ENCODE data around the gene GNAQ. TPM values are rescaled to one million over a fixed set of nuclear protein-coding genes. Genes with fewer than 3 reads are reported as not detected.

GNAQ gene
- total RNA-seq, 1 experiment from 2014 or later, result 28.7 TPM

GRCh38 chr9:77750981-77751340 is 280.6 kb downstream of the GNAQ start:
- no peak for TF ChIP-seq JUND (IDR thresholded peaks at IDR 0.05)
- no peak for TF ChIP-seq ELF1 (IDR thresholded peaks at IDR 0.05; ENCODE audit: borderline replicate concordance, low read depth)
- TF ChIP-seq TCF7L2 (IDR thresholded peaks at IDR 0.05; ENCODE audit: borderline replicate concordance, extremely low read depth, insufficient read depth, insufficient read length), result no peak
- TF ChIP-seq EGR1 (IDR thresholded peaks at IDR 0.05; ENCODE audit: low read depth), result no peak
- no peak for TF ChIP-seq CEBPB (IDR thresholded peaks at IDR 0.05; ENCODE audit: low read depth)
- H3K36me3 ChIP-seq (ENCODE audit: control insufficient read depth in 1 of 2, insufficient read depth in 2 of 2, low read length in 2 of 2), result no peaks in the 10 kb centered on the region
- no peak overlapping the region for H3K9ac ChIP-seq (ENCODE audit: low read length)
- H3K27ac ChIP-seq (ENCODE audit: low read depth, low read length), result no peak overlapping the region
- no TSS peak for BruUV-seq (replicated peaks)
- intact Hi-C loops (cut with micrococcal nuclease), result loop anchor here (2.0 to 5.0 kb wide), 2 partner anchors 296 to 584 kb away; no protein-coding TSS in a partner anchor
- no peaks in the 10 kb centered on the region for H3K79me2 ChIP-seq (ENCODE audit: insufficient read depth, low read length)
- H3K4me2 ChIP-seq (ENCODE audit: low read length), result no peak overlapping the region
- H3K9me2 ChIP-seq (ENCODE audit: insufficient read depth), result no peaks in the 10 kb centered on the region
- H4K20me1 ChIP-seq (ENCODE audit: insufficient read depth), result no peaks in the 10 kb centered on the region
- ChIA-PET CTCF (interaction anchor here (0.9 to 2.5 kb wide), 12 partner anchors 10 to 584 kb away, joined by 3 to 20 read pairs (median 4); no protein-coding TSS in a partner anchor), RAD21 (ENCODE audit: low non-redundant PET in 1 of 2, low total read pairs in 2 of 2, uncharacterized antibody in 2 of 2, unreplicated experiment in 2 of 2) (interaction anchor here in 1 of 2 experiments (0.9 kb wide), 1 partner anchor 317 kb away, joined by 5 read pairs; no protein-coding TSS in a partner anchor), POLR2A (no interaction called here)
- no peaks in the 10 kb centered on the region for H3K27me3 ChIP-seq (ENCODE audit: insufficient read depth, low read length)
- H3K4me3 ChIP-seq (replicated peaks in 1 of 2; ENCODE audit: low read depth in 1 of 2, low read length in 2 of 2), result no peak overlapping the region
- H2AFZ ChIP-seq (ENCODE audit: low read depth, low read length, poor library complexity, severe bottlenecking), result no peak overlapping the region
- no peaks in the 10 kb centered on the region for H3K9me3 ChIP-seq (ENCODE audit: control insufficient read depth in 1 of 2, insufficient read depth in 1 of 2, low read depth in 1 of 2, low read length in 2 of 2)
- H3K4me1 ChIP-seq (ENCODE audit: control insufficient read depth in 1 of 2, insufficient read depth in 2 of 2, low read length in 2 of 2), result no peaks in the 10 kb centered on the region
- DNase-seq (ENCODE audit: low read depth, low spot score) (no peak), ATAC-seq (no peak)

DNA sequence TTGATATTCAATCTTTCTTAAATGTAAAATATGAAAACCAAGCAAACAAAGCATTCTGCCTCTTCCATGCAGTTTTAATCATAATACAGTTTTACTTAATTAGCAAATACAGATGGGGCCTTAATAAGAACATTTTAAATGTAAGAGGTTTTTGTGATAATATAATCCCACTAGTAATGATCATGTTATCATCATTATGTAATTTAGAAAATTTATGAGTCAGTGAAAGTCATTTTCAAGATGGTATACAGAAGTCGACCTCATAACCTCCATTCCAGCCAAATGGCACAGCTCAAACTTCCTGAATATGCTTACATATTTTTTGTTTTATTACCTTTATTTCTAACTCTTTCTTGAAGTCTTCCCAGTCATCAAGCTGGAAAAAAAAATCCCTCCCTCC is 281.3 kb downstream of the GNAQ start:
- BruUV-seq (replicated peaks), result no TSS peak
- Histone ChIP-seq H4K20me1 (ENCODE audit: insufficient read depth) (no peaks in the 10 kb centered on the region), H3K27me3 (ENCODE audit: insufficient read depth, low read length) (no peaks in the 10 kb centered on the region), H3K4me1 (ENCODE audit: control insufficient read depth in 1 of 2, insufficient read depth in 2 of 2, low read length in 2 of 2) (no peaks in the 10 kb centered on the region), H3K4me3 (replicated peaks in 1 of 2; ENCODE audit: low read depth in 1 of 2, low read length in 2 of 2) (no peak overlapping the region), H3K9ac (ENCODE audit: low read length) (no peak overlapping the region), H3K9me2 (ENCODE audit: insufficient read depth) (no peaks in the 10 kb centered on the region), H3K4me2 (ENCODE audit: low read length) (no peak overlapping the region), H2AFZ (ENCODE audit: low read depth, low read length, poor library complexity, severe bottlenecking) (no peak overlapping the region), H3K36me3 (ENCODE audit: control insufficient read depth in 1 of 2, insufficient read depth in 2 of 2, low read length in 2 of 2) (no peaks in the 10 kb centered on the region), H3K27ac (ENCODE audit: low read depth, low read length) (no peak overlapping the region), H3K79me2 (ENCODE audit: insufficient read depth, low read length) (no peaks in the 10 kb centered on the region), H3K9me3 (ENCODE audit: control insufficient read depth in 1 of 2, insufficient read depth in 1 of 2, low read depth in 1 of 2, low read length in 2 of 2) (no peaks in the 10 kb centered on the region)
- intact Hi-C loops (cut with micrococcal nuclease), result loop anchor here (2.0 to 5.0 kb wide), 2 partner anchors 295 to 583 kb away; no protein-coding TSS in a partner anchor
- POLR2A ChIA-PET, result no interaction called here
- no peak for DNase-seq (ENCODE audit: low read depth, low spot score)
- no peak for ATAC-seq
- RAD21 ChIA-PET (ENCODE audit: low non-redundant PET in 1 of 2, low total read pairs in 2 of 2, uncharacterized antibody in 2 of 2, unreplicated experiment in 2 of 2), result no interaction called here
- CTCF ChIA-PET, result interaction anchor here (2.5 kb wide), 1 partner anchor 317 kb away, joined by 14 read pairs; no protein-coding TSS in a partner anchor
- TF ChIP-seq REST (IDR thresholded peaks at IDR 0.05; ENCODE audit: low read depth) (no peak), SIN3A (IDR thresholded peaks at IDR 0.05; ENCODE audit: low read depth) (no peak), ZFX (IDR thresholded peaks at IDR 0.05) (no peak), ZBTB33 (IDR thresholded peaks at IDR 0.05; ENCODE audit: extremely low read depth, insufficient replicate concordance, low read length) (no peak), EZH2 (IDR thresholded peaks at IDR 0.05) (no peak), POLR2AphosphoS5 (IDR thresholded peaks at IDR 0.05; ENCODE audit: low read depth, low read length) (no peak), CBX3 (IDR thresholded peaks at IDR 0.05; ENCODE audit: low read depth) (no peak), RAD21 (IDR thresholded peaks at IDR 0.05; ENCODE audit: low read depth) (no peak), YY1 (IDR thresholded peaks at IDR 0.05; ENCODE audit: extremely low read depth, insufficient replicate concordance, low read depth, low read length) (no peak), ATF3 (IDR thresholded peaks at IDR 0.05) (no peak), SP1 (IDR thresholded peaks at IDR 0.05; ENCODE audit: low read depth) (no peak)
